GM18951 (cell line): ENCODE data around the gene DCDC2C.

ENCODE experiments used
- POLR2A ChIP-seq: IDR thresholded peaks from 4 replicates; pipeline ENCODE4 v1.6.1; 2011; ENCODE audit warnings: mild to moderate bottlenecking; ENCODE audit not compliant: insufficient read length, insufficient read depth; ENCODE audit errors: extremely low read depth
- in situ Hi-C: fragments of 300-500 bp; cut with MboI; formaldehyde crosslinking; loops from one replicate; pipeline ENCODE4 v1.12.0; 2022; ENCODE audit warnings: low sequenced_read_pairs, mixed read lengths, inconsistent platforms; ENCODE audit not compliant: unreplicated experiment

Gene DCDC2C

DNA sequence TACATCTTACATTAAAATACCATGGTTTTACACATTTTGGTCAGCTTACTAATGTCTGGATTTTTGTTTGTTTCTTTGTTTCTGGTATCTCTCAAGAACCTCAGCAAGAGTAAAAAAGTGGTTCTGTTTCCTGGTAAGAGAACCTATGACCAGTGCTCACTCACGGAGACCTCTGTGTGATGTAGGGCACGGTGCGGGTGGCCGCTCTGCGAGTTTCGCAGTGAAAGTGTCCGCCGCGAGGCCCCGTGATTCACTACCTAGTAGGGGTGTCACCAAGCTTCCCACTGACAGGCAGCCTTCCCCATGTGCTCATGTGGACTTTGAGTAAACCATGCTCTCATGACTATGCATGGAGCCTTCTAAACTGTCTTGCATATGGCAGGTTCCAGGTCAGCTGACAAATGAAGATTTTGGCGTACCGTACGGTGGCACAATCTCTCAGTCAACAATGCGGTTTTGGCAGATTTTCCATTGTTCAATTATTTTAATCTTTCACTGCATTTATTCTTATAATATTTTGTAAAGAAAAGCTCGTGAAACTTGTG is 137.3 kb downstream of the DCDC2C start:
- in situ Hi-C loops: no loop called here
- no peak for TF ChIP-seq POLR2A

GRCh38 chr2:3847397-3848052 is 144.2 kb downstream of the DCDC2C start:
- TF ChIP-seq POLR2A: no peak
- in situ Hi-C loops: no loop called here

DNA sequence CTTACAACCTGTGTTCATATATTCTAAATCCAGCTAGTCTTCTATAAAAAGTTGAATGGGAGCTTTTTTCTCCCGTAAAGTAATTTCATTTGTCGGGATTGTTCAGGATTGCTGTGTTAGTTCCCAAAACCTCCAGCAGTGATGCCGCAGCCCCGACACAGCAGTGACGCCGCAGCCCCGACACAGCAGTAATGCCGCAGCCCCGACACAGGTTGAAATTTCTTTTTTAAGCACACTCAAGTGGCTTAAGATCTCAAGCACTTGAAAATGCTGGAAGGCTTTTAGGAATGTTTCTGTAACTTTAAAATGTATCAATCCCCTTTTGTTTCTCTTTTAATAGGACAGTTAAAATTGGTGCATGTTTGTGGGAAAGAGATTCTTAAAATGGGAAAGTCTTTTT is 145.4 kb downstream of the DCDC2C start:
- TF ChIP-seq POLR2A: no peak
- in situ Hi-C loops: no loop called here

- in situ Hi-C loops: no loop called here
- no peak for TF ChIP-seq POLR2A
These were observed 145.8 kb downstream of the DCDC2C start for GRCh38 chr2:3849213-3849612.

DNA sequence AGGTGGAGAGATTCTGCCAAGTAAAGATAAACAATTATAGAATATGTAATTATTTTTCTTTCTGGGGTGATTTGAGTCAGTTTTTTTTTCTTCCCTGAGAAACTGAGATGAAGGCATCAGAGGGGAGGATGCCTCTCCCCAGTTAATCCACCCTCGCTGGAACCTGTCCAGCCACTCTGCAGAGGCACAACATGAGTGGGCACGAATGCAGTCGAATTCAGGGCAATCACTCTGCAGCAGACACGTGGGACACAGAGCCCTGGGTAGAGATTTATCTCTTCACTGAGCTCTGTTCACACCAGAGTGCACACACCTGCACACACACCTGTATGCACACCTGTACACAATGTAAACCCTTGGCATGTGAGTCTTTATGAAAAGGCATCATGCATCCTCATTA is 154.2 kb downstream of the DCDC2C start:
- in situ Hi-C loops: no loop called here
- no peak for TF ChIP-seq POLR2A

DNA sequence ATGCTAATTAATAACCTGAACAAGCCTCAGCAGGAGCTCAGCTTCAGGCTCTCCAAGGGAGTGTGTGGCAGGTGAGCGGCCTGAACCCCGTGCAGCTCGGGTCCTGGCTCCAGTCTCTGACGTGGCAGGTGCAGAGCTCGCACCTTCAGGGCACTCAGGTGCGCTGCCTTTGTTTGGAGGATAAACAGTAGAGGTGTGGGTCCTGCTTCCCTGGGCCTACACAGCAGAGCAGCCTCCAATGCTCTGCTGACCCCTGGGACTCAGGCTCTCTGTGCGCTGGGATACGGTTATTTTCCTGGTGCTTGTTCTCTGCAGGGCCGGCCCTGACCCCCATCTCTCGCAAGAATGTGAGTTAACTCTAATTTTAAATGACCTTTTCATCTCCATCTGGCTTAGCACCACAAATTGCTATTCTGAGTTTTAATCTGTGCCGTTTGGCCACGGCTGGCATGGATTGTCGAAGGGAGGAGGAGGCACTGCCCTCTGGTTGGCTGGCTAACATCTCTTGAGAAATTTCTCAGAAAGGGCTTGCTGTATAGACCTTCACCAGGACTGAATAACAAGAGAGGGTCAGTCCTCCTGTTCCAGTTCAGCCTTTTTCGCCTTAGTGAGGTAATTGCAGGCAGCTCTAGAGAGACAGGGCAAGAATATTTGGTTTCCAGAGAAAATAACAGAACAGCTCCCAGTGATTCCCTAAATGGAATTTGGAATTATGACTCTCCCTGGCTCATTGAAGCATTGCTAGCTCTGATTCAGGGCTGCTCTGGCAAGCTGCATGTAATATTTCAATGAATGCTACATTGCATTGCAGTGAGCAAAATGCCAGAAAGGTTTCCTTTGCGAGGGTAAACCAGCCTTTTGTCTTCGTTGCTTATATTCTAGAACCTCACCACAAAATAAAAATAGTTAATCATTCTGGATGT is 161.8 kb downstream of the DCDC2C start:
- no peak for TF ChIP-seq POLR2A
- in situ Hi-C loops: no loop called here

- in situ Hi-C loops: no loop called here
- no peak for TF ChIP-seq POLR2A
These were observed 164.1 kb downstream of the DCDC2C start for GRCh38 chr2:3867469-3867868.

GRCh38 chr2:3868012-3868805 is 164.8 kb downstream of the DCDC2C start:
- in situ Hi-C loops: no loop called here
- no peak for TF ChIP-seq POLR2A

- in situ Hi-C loops: no loop called here
- no peak for TF ChIP-seq POLR2A
These were observed 166.8 kb downstream of the DCDC2C start for GRCh38 chr2:3870222-3870621.

- TF ChIP-seq POLR2A: no peak
- in situ Hi-C loops: no loop called here
These were observed 167.6 kb downstream of the DCDC2C start for GRCh38 chr2:3871002-3871401.

- TF ChIP-seq POLR2A: no peak
- in situ Hi-C loops: no loop called here
These were observed 169.1 kb downstream of the DCDC2C start for GRCh38 chr2:3872451-3872850.

GRCh38 chr2:3873899-3874298 is 170.5 kb downstream of the DCDC2C start:
- no peak for TF ChIP-seq POLR2A
- in situ Hi-C loops: no loop called here

DNA sequence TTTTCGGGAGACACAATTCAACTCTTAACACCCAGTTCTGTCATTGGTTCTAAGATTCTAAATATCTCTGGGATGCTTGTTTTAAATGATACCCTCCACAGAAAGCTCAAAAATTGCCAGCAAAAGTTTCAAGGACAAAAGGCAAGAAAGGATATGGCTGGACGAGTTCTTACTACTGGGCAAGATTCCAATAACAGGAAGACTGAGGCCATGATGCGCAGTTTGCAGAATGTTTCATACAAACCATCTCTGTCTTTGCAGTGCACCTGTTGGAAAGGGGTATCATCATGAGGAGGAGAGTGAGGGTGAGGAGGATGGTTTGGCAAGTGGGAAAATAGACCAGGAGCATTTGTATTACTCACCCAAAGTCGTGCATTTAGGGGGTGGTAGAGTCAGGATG is 172.8 kb downstream of the DCDC2C start:
- in situ Hi-C loops: no loop called here
- TF ChIP-seq POLR2A: no peak

- TF ChIP-seq POLR2A: no peak
- in situ Hi-C loops: no loop called here
These were observed 173.3 kb downstream of the DCDC2C start for GRCh38 chr2:3876685-3877084.
